Measurements from ENCODE around the gene TSEN34.
"Not testable (repeated sequence)": the region's sequence is repeated elsewhere in the genome, so short reads cannot be mapped to it uniquely, and the experiment has no call there.

The TSEN34 gene

DNA sequence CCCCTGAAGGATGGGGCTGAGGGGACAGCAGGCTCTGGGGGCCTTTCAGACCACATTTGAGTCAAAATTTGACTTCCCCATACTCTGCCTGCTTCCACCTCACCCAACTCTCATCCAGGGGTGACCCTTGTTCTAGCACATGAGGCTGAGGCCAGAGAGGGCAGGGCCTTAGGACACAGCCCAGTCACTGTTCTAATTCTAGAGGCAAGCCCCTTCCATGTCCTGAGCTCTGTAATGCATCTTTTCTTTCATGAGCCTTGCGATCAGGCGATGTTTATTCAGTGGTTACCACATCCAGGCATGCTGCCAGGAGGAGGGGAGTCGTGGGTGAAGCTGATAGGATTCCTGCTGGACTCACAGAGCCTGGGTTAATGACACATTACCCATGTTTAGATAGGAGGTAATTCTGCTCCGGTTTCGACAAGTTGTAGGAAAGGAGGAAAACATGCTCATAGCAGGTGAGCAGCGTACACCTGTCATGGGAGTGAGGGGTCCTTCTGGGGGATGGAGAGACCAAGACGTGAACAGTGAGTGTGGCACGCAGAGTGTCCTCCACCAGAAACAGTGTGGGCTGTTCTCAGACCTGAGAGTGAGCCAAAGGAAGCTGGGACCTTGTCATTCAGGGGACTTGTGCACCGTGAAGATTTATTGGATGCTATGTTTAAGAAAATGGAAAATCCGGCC, 18.8 kb downstream of the TSEN34 start:
- peak; percentile 87 for DNase-seq

DNA sequence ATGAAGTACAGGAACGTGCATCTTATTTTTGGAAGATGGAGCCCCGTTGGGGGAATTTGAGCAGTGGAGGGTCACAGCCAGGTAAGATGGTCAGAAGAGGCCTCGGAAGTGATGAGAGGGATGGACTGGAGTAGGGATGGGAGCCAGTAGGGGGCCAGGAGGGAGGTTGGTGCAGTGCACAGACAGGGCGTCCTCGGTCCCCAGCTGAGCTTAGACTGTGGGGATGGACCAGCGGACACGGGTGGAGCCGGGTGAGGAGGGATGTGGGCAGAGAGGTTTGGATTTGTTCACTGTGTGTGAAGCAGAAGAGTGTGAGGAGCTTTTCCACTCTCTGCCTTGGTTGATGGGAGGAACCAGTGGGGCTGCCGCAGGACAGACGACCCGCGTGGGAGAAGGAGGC, 20.1 kb downstream of the TSEN34 start:
- no peak for DNase-seq

DNA sequence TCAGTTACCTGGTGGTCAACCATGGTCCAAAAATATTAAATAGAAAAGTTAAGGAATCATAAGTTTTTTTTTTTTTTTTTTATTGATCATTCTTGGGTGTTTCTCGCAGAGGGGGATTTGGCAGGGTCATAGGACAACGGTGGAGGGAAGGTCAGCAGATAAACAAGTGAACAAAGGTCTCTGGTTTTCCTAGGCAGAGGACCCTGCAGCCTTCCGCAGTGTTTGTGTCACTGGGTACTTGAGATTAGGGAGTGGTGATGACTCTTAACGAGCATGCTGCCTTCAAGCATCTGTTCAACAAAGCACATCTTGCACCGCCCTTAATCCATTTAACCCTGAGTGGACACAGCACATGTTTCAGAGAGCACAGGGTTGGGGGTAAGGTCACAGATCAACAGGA, 23.1 kb downstream of the TSEN34 start:
- not testable (repeated sequence) for DNase-seq

DNA sequence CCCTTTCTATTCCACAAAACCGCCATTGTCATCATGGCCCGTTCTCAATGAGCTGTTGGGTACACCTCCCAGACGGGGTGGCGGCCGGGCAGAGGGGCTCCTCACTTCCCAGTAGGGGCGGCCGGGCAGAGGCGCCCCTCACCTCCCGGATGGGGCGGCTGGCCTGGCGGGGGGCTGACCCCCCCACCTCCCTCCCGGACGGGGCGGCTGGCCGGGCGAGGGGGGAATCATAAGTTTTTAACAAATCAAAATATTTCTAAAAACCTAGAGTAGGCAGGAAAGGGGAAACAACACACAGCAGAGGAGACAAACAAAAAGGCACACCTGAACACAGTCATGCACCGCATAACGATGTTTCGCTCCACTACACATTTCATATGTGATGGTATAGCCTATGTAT, 23.6 kb downstream of the TSEN34 start:
- not testable (repeated sequence) for DNase-seq

DNA sequence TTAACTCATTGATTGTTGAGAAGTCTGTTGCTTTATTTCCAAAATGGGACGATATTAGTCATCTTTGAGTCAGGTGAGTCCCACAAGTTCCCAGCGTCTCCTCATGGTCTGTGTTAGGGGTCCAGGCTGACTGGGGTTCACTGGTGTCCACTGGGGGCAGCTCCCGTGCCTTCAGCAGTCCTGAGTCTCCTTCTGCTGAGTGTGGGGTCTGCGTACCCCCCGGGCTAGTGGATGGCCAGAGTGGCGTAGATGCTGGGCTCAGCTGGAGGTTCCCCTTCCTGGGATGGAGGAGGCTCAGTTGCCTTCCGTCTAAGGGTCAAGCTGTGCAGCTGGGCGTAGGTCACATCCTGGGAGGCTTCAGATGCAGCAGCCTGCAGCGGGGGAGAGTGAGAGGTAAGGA, 25.8 kb downstream of the TSEN34 start:
- no peak for DNase-seq

DNA sequence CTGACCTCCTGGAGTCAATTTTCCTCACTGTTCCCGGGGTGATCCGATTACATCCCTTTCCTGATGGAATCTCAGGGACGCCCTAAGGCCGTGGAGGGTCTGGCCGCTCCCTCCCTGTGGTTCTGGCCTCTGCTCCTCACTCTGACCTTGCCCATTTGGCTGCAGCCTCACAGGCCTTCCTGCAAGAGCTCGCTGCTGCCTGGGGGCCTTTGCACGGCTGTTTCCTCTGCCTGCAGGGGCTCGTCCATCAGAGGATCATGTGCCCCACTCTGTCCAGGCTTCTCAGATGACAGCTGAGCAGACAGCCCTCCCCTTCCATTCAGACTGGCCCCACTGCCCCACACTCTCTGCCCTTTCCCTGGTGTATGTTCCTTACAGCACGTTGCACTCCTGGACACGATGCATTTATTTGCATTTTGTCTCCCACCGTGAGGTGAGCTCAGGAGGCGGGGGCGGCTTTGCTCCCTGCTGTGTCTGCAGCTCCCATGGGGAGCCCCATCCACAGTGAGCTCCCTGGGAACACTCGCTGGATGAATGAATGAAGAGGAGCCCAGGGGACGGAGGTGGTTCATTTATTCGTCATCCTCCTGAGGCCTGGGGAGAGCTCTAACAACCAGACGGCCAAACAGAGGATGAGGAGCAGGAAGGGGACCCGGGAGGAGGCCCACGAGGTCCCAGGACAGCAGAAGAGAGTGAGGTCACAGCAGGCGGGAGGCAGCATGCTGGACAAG, 26.6 kb downstream of the TSEN34 start:
- not testable (repeated sequence) for DNase-seq

DNA sequence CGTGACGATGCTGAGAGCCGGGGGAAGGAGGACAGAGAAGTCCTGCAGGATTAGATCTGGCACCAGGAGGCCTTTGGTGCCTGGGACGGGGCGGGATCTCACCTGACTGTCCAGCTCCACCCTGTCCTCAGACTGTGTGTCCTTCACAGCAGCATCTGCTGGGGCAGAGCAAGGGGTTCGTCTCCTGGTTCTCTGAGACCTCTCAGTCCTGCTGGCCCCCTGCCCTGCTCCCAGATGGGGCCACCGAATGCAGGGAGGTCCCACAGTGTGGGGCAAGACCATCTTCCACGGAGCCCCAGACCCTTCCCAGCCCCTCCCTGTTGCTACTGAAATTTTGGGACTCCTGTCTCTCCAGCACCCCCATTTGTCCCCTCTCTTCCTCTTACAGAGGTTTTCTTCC, 27.2 kb downstream of the TSEN34 start:
- DNase-seq = no peak

DNA sequence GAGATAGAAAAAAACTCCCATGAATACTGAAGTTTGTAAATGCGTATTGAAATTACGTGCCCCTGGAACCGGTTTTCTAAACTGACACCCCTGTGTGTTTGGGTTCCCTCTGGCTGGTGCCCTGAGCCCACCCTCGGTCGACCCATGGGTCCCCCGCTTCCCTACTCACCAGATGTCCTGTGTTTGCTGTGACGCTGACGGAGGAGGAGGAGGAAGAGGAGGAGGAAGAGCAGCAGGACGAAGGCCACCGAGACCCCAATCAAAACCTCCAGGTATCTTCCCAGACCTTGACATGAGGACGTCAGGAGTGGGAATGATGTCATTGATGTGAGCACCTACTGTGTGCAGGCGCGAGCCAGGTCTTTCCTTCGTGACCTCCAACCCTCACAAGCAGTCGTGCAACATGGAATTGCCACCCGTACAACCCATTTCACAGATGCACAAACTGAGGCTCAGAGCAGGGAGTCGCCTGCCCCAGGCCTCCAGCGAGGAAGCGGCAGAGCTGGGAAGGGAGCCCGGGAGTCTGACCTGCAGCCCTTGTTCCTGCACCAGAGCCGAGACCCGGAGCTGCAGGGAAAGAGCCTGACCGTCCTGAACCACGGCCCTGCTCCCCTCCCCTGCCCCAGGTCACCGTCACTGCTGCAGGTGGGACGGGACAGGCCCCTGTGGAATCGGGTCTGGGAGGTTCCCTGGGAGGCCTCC, 28.0 kb downstream of the TSEN34 start:
- no peak for DNase-seq

DNA sequence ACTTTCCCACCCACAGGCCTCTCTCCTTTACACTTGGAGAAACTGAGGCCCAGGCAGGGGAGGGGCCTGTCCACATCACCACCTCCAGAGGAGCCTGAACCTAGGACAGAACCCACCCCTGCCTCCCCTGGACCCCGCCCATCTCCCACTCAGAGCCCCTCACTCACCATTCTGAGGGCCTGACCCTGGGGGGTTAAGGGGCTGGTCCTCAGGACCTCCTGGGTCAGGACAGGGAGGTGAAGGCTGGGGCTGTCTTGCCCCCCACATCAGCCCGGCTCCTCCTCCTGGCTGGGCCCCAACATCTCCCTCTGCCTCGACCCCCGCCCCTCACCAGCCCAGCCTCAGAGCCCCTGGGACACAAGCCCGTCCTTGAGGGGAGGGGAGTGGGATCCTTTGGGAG, 28.6 kb downstream of the TSEN34 start:
- not testable (repeated sequence) for DNase-seq

DNA sequence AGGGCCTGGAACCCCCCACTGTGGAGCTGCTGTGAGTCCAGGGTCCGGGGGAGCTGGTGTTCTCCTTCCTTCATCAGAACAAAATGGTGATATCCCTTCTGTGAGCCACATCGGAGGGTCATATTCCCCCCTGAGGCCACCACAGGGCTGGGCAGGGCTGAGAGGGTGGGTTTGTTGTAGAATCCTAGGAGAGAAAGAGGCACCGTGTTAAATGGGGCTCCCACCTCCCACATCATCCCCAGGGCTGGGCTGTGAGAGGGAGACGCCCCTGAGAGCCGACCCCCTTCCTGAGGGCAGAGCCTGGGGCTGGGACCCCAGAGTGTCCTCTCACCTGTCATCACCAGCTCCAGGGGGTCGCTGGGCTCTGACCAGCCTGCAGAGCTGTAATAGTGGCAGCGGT, 30.8 kb downstream of the TSEN34 start:
- DNase-seq = not testable (repeated sequence)

DNA sequence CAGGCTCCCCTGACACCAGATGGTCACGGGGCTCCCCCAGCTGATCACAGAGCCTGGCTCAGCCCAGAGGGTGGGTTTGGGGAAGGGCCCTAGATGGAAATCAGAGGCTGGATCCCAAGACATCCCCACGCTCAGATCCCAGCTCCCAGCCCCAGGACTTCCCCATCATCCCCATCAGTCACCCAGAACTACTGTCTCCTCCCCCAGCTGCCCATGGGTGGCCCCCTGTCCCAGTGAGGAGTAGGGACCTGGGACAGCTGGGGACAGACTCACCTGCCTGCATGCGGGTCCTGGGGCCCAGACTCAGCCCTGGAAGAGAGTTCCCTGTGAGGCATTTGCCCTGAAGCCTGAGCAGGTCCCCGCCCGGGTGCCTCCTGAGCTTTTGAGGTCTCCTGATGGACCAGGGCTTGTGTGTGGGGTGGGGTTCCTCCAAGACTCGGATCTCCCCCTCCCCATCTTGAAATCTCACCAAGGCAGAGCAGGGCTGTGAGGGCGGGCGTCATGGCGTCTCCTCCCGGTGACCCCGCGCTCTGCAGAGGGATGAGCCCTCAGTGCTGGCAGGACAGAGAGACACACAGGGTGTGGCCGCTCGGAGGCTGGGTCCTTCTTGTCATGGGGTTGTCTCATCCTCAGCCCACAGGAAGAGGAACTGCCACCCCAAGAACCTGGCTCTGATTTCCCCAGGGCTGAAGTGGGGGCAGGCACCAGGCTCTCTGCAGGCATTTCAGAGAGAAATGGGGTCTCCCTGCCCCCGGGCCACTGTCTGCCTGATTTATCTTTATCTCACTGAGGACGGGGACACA, 31.6 kb downstream of the TSEN34 start, which contains the start of gene LILRB3:
LILRB3 (minus strand) TSS at position 534 of the 803 bp plus-strand sequence; CDS start at position 503, 31 bp downstream.
- DNase-seq = not testable (repeated sequence)

DNA sequence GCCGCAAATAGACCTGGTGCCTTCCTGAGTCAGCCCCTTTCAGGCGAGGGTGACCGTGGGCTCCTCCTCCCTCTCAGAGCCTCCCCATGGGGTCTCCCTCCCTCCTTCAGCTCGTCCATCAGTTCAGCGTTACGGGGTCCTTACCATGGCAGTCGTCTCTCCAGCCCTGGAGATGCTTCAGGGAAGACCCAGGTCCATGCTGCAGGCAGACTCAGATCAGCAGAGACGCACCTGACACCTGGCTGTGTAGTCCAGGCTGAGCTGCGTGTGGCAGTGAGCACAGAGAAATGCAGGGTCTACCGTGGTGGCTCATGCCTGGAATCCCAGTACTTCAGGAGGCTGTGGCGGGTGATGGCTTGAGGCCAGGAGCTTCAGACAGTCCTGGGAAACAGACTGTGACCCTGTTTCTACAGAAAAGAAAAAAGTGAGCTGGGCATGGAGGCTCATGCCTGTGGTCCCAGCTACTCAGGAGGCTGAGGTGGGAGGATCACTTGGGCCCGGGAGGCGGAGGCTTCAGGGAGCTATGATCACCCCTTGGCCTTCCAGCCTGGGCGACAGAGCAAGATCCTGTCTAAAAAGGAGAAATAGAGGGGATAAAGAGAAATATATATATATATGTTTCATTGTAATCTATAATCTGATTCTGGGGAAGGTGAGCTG, 32.3 kb downstream of the TSEN34 start:
- not testable (repeated sequence) for DNase-seq

DNA sequence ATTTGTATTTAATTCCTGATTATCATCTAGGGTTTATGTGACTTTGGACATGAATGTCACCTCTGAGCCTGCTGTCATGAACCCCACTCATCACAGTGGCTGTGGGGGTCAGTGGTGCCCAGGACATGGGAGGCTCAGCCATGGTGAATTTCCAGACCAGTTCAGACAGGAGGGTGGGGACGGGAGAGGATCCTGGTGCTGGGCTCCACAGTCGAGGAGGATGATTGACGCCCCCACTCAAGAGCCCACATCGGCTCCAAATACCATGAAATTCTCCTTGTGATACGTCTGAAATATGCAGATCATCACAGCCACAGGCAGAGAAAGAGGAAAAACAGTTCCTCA, 32.8 kb downstream of the TSEN34 start:
- not testable (repeated sequence) for DNase-seq

DNA sequence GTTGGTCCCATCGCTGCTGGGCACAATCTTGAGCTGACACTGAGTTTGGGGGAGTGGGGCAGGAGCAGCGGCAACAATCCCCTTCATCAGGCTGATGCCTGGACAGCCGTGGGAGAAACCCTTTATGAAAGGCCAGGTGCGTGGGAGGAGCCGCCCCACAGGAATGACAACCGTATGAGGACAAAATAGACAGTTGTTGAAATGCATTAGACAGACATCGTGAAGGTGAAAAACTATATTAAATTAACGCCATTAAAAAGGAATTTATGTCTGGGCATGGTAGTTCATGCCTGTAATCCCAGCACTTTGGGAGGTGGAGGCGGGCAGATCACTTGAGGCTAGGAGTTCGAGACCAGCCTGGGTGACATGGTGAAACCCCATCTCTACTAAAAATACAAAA, 33.5 kb downstream of the TSEN34 start:
- not testable (repeated sequence) for DNase-seq

DNA sequence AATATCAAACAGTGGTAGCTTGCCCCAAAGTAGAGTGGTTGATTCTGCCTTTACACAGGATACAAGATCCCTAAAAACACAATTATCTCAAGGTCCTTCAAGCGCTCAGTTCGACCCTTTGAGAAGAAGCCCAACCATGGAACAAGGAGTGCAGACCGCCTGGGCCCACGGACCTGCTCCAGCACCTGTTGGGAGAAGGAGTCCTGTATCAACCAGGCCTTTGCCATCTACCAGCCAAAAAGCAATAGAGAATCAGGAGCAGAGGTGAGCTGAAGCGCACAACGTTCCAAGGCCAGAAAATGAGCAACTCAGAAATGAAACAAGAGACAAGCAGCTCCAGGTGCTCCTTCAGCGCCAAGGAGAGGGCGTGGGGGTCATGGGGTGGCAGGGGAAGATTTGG, 38.0 kb downstream of the TSEN34 start:
- DNase-seq = no peak

DNA sequence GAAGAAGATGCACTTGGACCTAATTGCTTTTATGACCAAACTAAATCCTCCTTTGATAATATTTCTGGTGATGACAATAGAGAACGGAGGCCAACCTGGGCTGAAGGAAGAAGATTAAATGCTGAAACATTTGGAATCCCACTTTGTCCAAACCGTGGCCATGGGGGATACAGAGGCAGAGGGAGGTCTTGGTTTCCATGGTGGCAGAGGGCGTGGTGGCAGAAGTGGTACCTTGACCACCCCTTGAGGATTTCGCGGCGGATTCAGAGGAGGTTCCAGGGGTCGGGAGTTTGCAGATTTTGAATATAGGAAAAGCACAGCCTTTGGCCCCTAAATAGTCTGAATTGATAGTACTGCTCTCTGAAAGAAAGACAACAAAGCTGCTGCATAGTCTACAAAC, 38.9 kb downstream of the TSEN34 start:
- DNase-seq = no peak

DNA sequence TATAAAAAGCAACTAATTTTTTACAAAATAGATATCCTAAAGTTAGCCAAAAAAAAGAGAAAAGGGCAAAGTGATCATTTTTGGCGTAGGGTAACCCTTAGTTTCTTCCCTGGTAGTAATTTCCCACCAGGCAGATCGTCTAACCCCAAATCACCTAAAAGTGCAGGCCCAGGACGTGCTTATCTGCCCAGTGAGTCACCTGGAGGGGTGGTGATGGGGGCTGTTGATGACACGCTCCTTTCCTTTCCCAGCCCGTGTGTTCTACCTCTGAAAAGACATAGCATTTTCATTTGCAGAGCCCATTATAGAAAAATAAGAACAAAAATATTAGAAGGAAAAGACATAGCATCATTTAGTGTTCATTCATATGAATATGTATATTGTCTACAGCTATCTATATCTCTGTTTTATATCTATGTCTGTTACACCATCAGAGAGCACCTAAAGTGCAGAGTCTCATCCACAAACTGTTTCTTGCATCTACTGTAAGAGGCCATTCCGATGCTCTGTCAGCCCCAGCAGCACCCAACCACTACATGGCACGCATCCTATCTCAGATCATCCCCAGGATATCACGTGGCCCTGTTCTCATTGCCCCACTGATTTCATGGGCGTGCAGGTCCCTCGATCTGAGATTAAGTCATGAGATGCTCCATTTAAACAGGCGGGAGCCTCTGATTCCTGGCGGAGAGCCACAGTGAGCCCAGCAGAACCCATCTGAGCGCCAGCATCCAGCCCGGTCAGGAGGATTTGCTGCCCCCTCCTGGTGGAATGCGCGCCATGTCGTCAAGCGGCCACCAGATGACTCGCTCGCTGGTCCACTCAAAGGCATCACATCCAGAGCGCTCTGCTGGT, 40.2 kb downstream of the TSEN34 start:
- DNase-seq = peak; percentile 63

DNA sequence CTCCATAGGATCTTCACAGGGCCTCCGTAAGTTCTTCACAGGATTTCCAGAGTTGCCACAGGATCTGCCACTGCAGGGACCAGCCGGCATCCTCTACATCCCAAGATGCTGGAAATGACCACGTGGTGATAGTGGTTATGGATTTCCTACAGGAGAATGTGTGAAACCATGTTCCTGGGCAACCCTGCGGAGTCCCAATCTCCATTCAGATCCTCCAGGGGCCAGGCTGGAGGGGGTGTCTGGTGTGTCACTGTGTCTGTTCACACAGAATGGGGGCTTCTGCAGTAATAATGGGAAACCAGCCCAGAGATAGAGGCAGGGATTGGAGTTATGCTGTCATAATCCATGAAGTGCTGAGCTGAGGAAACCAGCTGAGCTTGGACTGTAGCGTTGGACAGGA, 42.8 kb downstream of the TSEN34 start:
- DNase-seq = no peak

DNA sequence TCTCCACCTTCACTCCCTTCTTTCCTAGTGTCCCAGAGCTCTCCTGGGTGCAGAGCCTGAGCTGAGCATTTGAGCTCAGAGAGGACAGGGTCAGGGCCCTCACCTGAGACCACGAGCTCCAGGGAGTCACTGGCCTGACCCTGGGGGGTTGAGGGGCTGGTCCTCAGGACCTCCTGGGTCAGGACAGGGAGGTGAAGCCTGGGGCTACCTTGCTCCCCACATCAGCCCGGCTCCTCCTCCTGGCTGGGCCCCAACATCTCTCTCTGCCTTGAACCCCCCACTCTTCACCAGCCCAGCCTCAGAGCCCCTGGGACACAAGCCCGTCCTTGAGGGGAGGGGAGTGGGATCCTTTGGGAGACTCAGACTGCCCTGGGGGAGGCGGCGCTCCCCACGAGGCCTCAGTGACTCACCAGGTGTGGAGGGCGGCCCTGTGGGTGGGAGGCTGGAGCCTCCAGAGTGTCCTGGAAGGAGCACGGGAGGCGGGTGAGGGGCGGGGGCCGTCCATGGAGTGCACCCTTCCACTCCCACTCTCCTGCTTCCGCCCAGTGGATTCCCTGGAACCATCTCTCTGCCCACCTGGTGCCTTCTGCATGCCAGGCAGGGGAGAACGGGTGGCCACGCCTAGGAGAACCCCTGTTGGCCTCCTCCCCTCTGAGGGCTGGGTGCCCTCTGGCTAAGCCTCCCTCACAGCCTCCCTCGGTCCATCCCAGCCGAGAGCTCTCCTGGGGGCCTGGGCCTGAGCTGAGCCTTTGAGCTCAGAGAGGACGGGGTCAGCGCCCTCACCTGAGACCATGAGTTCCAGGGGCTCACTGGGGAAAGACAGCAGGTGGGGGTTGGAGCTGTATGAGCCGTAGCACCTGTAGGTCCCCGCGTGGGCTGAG, 48.6 kb downstream of the TSEN34 start:
- DNase-seq = not testable (repeated sequence)

All from MV-4-11 (cell line).